ENCODE results near the gene GSN.

GRCh38 chr9:121227862-121228261, 40.1 kb upstream of the GSN start:
- TF ChIP-seq CTCF (conservative IDR thresholded peaks at IDR 0.05 in 1 of 2, IDR thresholded peaks at IDR 0.05 in 1 of 2; ENCODE audit: extremely low read depth in 1 of 2, insufficient read depth in 1 of 2, low read depth in 1 of 2, low read length in 2 of 2) (no peak), EZH2 (IDR thresholded peaks at IDR 0.05; ENCODE audit: borderline replicate concordance, low read length) (no peak)
